ENCODE measurements around the gene AGPAT1.

The AGPAT1 gene

DNA sequence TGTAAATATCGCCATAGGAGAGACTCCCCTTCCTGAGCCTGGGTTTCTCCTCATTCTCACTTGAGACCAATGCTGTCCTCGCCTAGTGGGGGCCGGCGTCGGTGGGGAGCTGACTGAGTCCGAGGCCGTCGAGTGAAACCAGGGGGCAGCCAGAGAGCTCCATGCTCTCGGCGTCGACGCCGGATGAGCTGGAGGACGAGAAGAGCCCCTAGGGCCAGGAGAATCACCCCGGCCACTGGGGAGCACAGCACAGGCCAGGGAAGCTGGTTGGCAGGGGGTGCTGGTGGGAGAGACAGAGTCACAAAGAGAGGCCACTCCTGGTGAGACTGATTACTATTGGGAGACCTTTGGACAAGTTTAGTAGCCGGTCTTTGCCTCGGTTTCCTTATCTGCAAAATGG, 23.0 kb upstream of the AGPAT1 start:
- H3K9me3 ChIP-seq (ENCODE audit: insufficient read depth, low read length) = no peaks in the 10 kb centered on the region
- H3K27ac ChIP-seq (ENCODE audit: low read depth, low read length) = no peak overlapping the region
- H3K9me2 ChIP-seq (replicated peaks; ENCODE audit: insufficient read depth, low read length) = no peaks in the 10 kb centered on the region
- TF ChIP-seq, protein P1, sequence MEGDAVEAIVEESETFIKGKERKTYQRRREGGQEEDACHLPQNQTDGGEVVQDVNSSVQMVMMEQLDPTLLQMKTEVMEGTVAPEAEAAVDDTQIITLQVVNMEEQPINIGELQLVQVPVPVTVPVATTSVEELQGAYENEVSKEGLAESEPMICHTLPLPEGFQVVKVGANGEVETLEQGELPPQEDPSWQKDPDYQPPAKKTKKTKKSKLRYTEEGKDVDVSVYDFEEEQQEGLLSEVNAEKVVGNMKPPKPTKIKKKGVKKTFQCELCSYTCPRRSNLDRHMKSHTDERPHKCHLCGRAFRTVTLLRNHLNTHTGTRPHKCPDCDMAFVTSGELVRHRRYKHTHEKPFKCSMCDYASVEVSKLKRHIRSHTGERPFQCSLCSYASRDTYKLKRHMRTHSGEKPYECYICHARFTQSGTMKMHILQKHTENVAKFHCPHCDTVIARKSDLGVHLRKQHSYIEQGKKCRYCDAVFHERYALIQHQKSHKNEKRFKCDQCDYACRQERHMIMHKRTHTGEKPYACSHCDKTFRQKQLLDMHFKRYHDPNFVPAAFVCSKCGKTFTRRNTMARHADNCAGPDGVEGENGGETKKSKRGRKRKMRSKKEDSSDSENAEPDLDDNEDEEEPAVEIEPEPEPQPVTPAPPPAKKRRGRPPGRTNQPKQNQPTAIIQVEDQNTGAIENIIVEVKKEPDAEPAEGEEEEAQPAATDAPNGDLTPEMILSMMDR (IDR thresholded peaks at IDR 0.05; ENCODE audit: insufficient read depth, low read length, poor library complexity, severe bottlenecking) = no peak
- no peak for TF ChIP-seq EZH2phosphoT487 (conservative IDR thresholded peaks at IDR 0.05; ENCODE audit: low read length)
- H3K4me3 ChIP-seq (ENCODE audit: insufficient read depth, low read length, poor library complexity, severe bottlenecking) = no peak overlapping the region
- H3K36me3 ChIP-seq (ENCODE audit: low read length) = no peaks in the 10 kb centered on the region
- H4K20me1 ChIP-seq (ENCODE audit: low read depth, low read length) = no peaks in the 10 kb centered on the region
- H3K27me3 ChIP-seq (ENCODE audit: low read length) = no peaks in the 10 kb centered on the region
- H3K4me2 ChIP-seq (ENCODE audit: low read depth, low read length, poor library complexity, severe bottlenecking) = no peak overlapping the region
- H2AFZ ChIP-seq (ENCODE audit: low read depth, low read length, severe bottlenecking) = no peak overlapping the region
- no peak overlapping the region for H3K9ac ChIP-seq (ENCODE audit: low read length)
- no peaks in the 10 kb centered on the region for H3K79me2 ChIP-seq (ENCODE audit: insufficient read depth, low read length)
- H3F3A ChIP-seq (ENCODE audit: insufficient read depth) = peaks cover 25% of the 10 kb centered on the region

- H3K79me2 ChIP-seq (ENCODE audit: insufficient read depth, low read length) = no peaks in the 10 kb centered on the region
- H3K9ac ChIP-seq (ENCODE audit: low read length) = no peak overlapping the region
- H3K36me3 ChIP-seq (ENCODE audit: low read length) = no peaks in the 10 kb centered on the region
- no peak overlapping the region for H3K4me2 ChIP-seq (ENCODE audit: low read depth, low read length, poor library complexity, severe bottlenecking)
- peaks cover 31% of the 10 kb centered on the region for H3F3A ChIP-seq (ENCODE audit: insufficient read depth)
- H3K27me3 ChIP-seq (ENCODE audit: low read length) = no peaks in the 10 kb centered on the region
- no peaks in the 10 kb centered on the region for H3K9me3 ChIP-seq (ENCODE audit: insufficient read depth, low read length)
- no peak overlapping the region for H2AFZ ChIP-seq (ENCODE audit: low read depth, low read length, severe bottlenecking)
- H3K27ac ChIP-seq (ENCODE audit: low read depth, low read length) = no peak overlapping the region
- no peak overlapping the region for H3K4me3 ChIP-seq (ENCODE audit: insufficient read depth, low read length, poor library complexity, severe bottlenecking)
- no peak for TF ChIP-seq EZH2phosphoT487 (conservative IDR thresholded peaks at IDR 0.05; ENCODE audit: low read length)
- TF ChIP-seq, protein P1 (IDR thresholded peaks at IDR 0.05; ENCODE audit: insufficient read depth, low read length, poor library complexity, severe bottlenecking) = no peak
- no peaks in the 10 kb centered on the region for H4K20me1 ChIP-seq (ENCODE audit: low read depth, low read length)
- H3K9me2 ChIP-seq (replicated peaks; ENCODE audit: insufficient read depth, low read length) = no peaks in the 10 kb centered on the region
Measured at GRCh38 chr6:32198345-32198696, 22.4 kb upstream of the AGPAT1 start.

DNA sequence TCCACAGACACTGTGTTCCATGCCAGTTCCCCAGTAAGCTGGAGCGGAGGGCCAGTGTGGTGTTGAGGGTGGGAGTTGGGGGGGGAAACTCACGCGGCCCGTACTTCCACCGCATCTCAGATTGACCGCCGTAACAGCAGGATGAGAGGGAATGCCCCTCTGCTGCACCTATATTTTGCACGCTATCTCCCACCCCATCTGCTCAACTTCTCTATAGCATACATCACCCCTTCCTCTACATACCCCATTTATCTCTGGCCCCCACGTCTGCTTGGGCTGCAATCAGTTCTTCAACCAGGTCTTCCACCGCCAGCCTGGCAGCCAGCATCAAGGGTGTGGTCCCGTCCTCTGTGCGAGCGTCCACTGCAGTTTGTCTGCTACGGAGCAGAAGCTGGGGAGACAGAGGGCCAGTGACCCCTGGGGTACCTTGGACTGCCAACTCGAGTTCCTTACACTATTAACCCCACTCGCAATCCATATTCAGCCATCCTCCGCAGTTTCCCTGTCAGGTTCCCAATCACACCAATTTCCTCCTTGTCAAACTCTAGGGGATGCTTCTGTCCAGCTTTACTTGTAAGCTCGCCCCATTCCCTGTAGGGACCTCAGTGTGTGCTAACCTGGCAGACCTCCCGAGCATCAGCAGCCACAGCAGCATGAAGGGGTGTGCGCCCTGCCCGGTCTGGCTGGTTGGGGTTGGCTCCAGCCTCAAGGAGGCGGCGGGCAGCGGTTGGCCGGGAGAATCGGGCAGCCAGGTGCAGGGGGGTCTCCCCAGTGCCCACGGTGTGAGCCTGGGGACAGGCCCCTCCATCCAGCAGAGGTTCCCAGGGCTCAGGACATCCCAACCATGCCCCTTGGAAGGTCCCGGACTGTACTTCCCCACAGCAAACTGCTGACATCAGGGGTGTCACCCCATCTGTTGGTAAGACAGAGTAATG, 21.1 kb upstream of the AGPAT1 start:
- Histone ChIP-seq H3K27ac (ENCODE audit: low read depth, low read length) (no peak overlapping the region), H3K9me2 (replicated peaks; ENCODE audit: insufficient read depth, low read length) (no peaks in the 10 kb centered on the region), H3K4me3 (ENCODE audit: insufficient read depth, low read length, poor library complexity, severe bottlenecking) (peak overlapping the region; percentile 62), H3K9me3 (ENCODE audit: insufficient read depth, low read length) (no peaks in the 10 kb centered on the region), H3K79me2 (ENCODE audit: insufficient read depth, low read length) (peaks cover 5% of the 10 kb centered on the region), H3K9ac (ENCODE audit: low read length) (peak overlapping the region; percentile 71), H4K20me1 (ENCODE audit: low read depth, low read length) (no peaks in the 10 kb centered on the region), H3F3A (ENCODE audit: insufficient read depth) (peaks cover 36% of the 10 kb centered on the region), H3K4me2 (ENCODE audit: low read depth, low read length, poor library complexity, severe bottlenecking) (peak overlapping the region; percentile 72), H3K36me3 (ENCODE audit: low read length) (no peaks in the 10 kb centered on the region), H3K27me3 (ENCODE audit: low read length) (no peaks in the 10 kb centered on the region), H2AFZ (ENCODE audit: low read depth, low read length, severe bottlenecking) (peak overlapping the region; percentile 16)
- TF ChIP-seq, protein P1 (IDR thresholded peaks at IDR 0.05; ENCODE audit: insufficient read depth, low read length, poor library complexity, severe bottlenecking) = no peak
- no peak for TF ChIP-seq EZH2phosphoT487 (conservative IDR thresholded peaks at IDR 0.05; ENCODE audit: low read length)
